Measurements from ENCODE around the gene SNX15.
A peak's percentile ranks its signal among the peaks of the same experiment; 100 is the strongest.
"Not testable (repeated sequence)": the region's sequence is repeated elsewhere in the genome, so short reads cannot be mapped to it uniquely, and the experiment has no call there.

SNX15 gene

DNA sequence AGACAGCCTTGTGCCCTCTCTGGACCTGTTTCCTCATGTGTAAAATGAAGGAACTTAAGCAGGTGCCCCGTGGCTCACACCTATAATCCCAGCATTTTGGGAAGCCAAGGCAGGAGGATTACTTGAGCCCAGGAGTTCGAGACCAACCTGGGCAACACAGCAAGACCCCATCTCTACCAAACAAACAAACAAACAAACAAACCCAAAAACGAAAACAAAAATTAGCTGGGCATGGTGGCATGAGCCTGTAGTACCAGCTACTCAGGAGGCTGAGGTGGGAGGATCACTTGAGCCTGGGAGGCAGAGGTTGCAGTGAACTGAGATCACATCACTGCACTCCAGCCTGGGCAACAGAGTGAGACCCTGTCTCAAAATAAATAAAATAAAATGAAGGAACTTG lies 23.3 kb upstream of the SNX15 start:
- H3K9me3 ChIP-seq (ENCODE audit: control insufficient read depth, insufficient read depth, low read length); H3K9ac ChIP-seq (ENCODE audit: low read depth, low read length): not testable (repeated sequence)

DNA sequence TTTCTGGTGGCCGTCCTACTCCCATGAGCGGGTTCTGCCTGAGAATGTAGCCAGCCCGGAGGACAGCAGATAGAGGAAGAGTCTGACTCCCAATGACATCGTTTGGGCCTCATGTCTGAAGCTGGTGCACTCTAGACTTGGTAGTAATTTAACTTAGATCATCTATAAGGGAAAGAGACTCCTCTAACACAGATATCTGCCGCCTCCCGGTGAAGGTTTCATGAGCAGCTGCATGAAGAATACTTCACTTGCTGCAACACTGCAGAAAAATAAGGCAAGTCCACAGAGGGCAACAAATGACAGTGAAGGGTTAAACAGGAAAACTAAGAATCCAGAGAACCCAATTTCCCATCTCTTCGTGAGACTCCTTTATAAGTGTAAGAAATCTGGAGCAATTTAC lies 19.2 kb upstream of the SNX15 start:
- H3K36me3 ChIP-seq (ENCODE audit: insufficient read depth, low read length), result no peaks in the 10 kb centered on the region
- no peak overlapping the region for H3K9ac ChIP-seq (ENCODE audit: low read depth, low read length)

More for the DNA sequence above, 23.3 kb upstream of the SNX15 start:
- not testable (repeated sequence) for H3K4me1 ChIP-seq (ENCODE audit: insufficient read depth, low read length); H3K36me3 ChIP-seq (ENCODE audit: insufficient read depth, low read length)

DNA sequence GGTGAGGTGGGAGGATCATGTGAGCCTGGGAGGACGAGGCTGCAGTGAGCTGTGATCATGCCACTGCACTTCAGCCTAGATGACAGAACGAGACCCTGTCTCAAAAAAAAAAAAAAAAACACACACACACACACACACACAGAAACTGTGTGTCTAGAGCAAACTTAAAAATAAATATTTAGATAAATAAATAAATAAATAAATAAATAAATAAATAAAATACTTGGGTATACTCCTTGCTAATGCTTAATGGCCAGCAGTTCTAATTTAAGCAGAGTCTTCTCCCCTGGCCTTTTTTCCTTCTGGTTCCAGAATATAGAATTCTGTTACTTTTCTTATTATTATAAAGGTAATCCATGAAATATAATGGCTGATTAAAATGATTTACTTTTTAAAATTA lies 18.4 kb upstream of the SNX15 start:
- Histone ChIP-seq H3K4me1 (ENCODE audit: insufficient read depth, low read length) (no peaks in the 10 kb centered on the region; the same call in 1 of the 2 replicates), H3K36me3 (ENCODE audit: insufficient read depth, low read length) (no peaks in the 10 kb centered on the region), H3K9ac (ENCODE audit: low read depth, low read length) (no peak overlapping the region), H3K9me3 (ENCODE audit: control insufficient read depth, insufficient read depth, low read length) (no peaks in the 10 kb centered on the region)

More for the DNA sequence above, 19.2 kb upstream of the SNX15 start:
- H3K4me1 ChIP-seq (ENCODE audit: insufficient read depth, low read length), result no peaks in the 10 kb centered on the region; the same call in 1 of the 2 replicates
- H3K9me3 ChIP-seq (ENCODE audit: control insufficient read depth, insufficient read depth, low read length), result no peaks in the 10 kb centered on the region

- Histone ChIP-seq H3K36me3 (ENCODE audit: insufficient read depth, low read length) (no peaks in the 10 kb centered on the region), H3K4me1 (ENCODE audit: insufficient read depth, low read length) (no peaks in the 10 kb centered on the region), H3K9ac (ENCODE audit: low read depth, low read length) (peak overlapping the region; percentile 46), H3K9me3 (ENCODE audit: control insufficient read depth, insufficient read depth, low read length) (no peaks in the 10 kb centered on the region)
Observed at GRCh38 chr11:65013130-65013887, 13.9 kb upstream of the SNX15 start.

DNA sequence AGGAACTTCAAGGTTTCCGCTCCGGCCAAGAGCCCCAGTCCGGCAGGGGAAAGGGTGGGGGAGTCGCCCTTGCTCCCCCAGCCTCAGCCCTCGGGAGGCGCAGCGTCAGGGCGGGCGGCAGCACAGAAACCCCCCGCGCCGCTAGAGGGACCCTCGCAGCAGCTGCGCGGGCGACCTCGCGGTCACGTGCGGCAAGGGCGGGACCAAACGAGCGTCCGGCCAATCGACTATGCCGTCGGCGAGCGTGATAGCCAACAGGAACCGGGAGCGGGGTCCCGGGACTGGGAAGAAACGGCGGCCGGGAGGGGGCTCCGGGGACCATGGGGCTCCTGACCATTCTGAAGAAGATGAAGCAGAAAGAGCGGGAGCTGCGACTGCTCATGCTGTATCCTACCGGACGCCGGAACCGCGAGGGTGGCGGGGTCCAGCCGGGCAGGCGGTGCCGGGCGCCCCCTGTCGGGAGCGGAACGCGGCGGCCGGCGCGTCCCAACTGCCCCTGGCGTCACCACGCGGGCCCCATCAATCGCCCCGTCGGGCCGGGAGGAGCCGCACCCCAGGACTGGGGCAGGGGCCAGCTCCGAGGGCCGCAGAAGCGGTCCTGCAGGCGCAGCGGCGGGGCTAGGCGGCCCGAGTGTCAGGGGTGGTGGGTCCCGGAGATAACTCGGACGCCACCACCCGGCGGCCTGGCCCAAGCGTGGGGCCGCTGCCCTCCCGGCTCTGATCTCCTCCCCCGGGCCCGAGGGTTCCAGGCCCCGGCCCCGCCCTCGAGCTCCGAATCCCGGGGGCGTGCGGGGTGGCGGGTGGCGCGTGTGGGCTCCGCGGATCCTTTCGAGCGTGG lies 13.1 kb upstream of the SNX15 start, which contains the start of gene ARL2:
TSS of gene ARL2 (plus strand) at position 273 of the 838 bp plus-strand sequence. CDS start at position 321, 48 bp downstream.
- H3K4me1 ChIP-seq (ENCODE audit: insufficient read depth, low read length), result no peaks in the 10 kb centered on the region
- no peaks in the 10 kb centered on the region for H3K36me3 ChIP-seq (ENCODE audit: insufficient read depth, low read length)
- no peaks in the 10 kb centered on the region for H3K9me3 ChIP-seq (ENCODE audit: control insufficient read depth, insufficient read depth, low read length)
- peak within 1 kb of the TSS; percentile 46 for H3K9ac ChIP-seq (ENCODE audit: low read depth, low read length)

DNA sequence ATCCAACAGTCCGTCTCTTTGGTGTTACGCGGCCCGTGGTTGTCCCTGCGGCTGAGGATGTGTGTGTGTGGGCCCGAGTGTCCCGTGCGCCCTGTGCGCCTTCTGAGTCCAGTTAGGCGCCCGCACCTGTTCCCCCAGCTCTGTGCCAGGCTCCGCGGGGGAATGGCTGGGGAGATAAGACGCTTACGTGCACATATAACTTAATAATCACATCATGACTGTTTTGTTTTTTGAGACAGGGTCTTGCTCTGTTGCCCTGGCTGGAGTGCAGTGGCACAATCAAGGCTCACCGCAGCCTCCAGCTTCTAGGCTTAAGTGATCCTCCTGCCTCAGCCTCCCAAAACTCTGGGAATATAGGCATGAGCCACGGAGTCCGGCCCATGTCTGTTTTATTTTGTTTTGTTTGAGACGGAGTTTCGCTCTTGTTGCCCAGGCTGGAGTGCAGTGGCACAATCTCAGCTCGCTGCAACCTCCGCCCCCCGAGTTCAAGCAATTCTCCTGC lies 12.5 kb upstream of the SNX15 start:
- H3K9me3 ChIP-seq (ENCODE audit: control insufficient read depth, insufficient read depth, low read length), result no peaks in the 10 kb centered on the region
- H3K4me1 ChIP-seq (ENCODE audit: insufficient read depth, low read length), result no peaks in the 10 kb centered on the region
- H3K9ac ChIP-seq (ENCODE audit: low read depth, low read length), result peak overlapping the region; percentile 46
- H3K36me3 ChIP-seq (ENCODE audit: insufficient read depth, low read length), result no peaks in the 10 kb centered on the region

GRCh38 chr11:65016705-65017104 lies 10.5 kb upstream of the SNX15 start:
- Histone ChIP-seq H3K4me1 (ENCODE audit: insufficient read depth, low read length) (no peaks in the 10 kb centered on the region), H3K9ac (ENCODE audit: low read depth, low read length) (no peak overlapping the region), H3K36me3 (ENCODE audit: insufficient read depth, low read length) (no peaks in the 10 kb centered on the region; the same call in 1 of the 2 replicates), H3K9me3 (ENCODE audit: control insufficient read depth, insufficient read depth, low read length) (no peaks in the 10 kb centered on the region)

- Histone ChIP-seq H3K36me3 (ENCODE audit: insufficient read depth, low read length) (no peaks in the 10 kb centered on the region; the same call in 1 of the 2 replicates), H3K4me1 (ENCODE audit: insufficient read depth, low read length) (no peaks in the 10 kb centered on the region), H3K9ac (ENCODE audit: low read depth, low read length) (no peak overlapping the region), H3K9me3 (ENCODE audit: control insufficient read depth, insufficient read depth, low read length) (no peaks in the 10 kb centered on the region)
Observed at GRCh38 chr11:65017937-65018336, 9.3 kb upstream of the SNX15 start.

GRCh38 chr11:65019824-65020223 lies 7.4 kb upstream of the SNX15 start:
- Histone ChIP-seq H3K9ac (ENCODE audit: low read depth, low read length) (no peak overlapping the region), H3K36me3 (ENCODE audit: insufficient read depth, low read length) (no peaks in the 10 kb centered on the region; the same call in 1 of the 2 replicates)

GRCh38 chr11:65021003-65021402 lies 6.2 kb upstream of the SNX15 start:
- no peaks in the 10 kb centered on the region for H3K4me1 ChIP-seq (ENCODE audit: insufficient read depth, low read length)
- no peaks in the 10 kb centered on the region for H3K9me3 ChIP-seq (ENCODE audit: control insufficient read depth, insufficient read depth, low read length)
- no peaks in the 10 kb centered on the region; the same call in 1 of the 2 replicates for H3K36me3 ChIP-seq (ENCODE audit: insufficient read depth, low read length)
- H3K9ac ChIP-seq (ENCODE audit: low read depth, low read length), result no peak overlapping the region

More at GRCh38 chr11:65019824-65020223, 7.4 kb upstream of the SNX15 start:
- Histone ChIP-seq H3K4me1 (ENCODE audit: insufficient read depth, low read length) (no peaks in the 10 kb centered on the region), H3K9me3 (ENCODE audit: control insufficient read depth, insufficient read depth, low read length) (no peaks in the 10 kb centered on the region)

DNA sequence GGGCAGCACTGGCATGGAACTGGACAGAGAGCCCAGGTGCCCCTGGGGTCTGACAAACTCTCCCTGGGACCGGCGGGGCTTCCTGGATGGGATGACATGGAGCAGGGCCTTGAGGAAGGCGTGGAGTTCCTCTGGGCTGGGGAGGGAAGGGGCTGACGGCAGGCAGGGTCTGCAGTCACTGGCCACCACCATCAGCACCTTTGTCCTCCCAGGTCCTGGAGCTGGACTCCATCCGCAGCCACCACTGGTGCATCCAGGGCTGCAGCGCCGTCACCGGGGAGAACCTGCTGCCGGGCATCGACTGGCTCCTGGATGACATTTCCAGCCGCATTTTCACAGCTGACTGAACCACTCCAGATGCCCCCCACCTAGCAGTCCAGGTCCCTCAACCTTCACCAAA lies 5.7 kb upstream of the SNX15 start:
- Histone ChIP-seq H3K9me3 (ENCODE audit: control insufficient read depth, insufficient read depth, low read length) (no peaks in the 10 kb centered on the region), H3K4me1 (ENCODE audit: insufficient read depth, low read length) (no peaks in the 10 kb centered on the region), H3K9ac (ENCODE audit: low read depth, low read length) (no peak overlapping the region), H3K36me3 (ENCODE audit: insufficient read depth, low read length) (no peaks in the 10 kb centered on the region; the same call in 1 of the 2 replicates)

GRCh38 chr11:65023502-65023901 lies 3.7 kb upstream of the SNX15 start:
- not testable (repeated sequence) for H3K4me1 ChIP-seq (ENCODE audit: insufficient read depth, low read length); H3K9me3 ChIP-seq (ENCODE audit: control insufficient read depth, insufficient read depth, low read length); H3K9ac ChIP-seq (ENCODE audit: low read depth, low read length); H3K36me3 ChIP-seq (ENCODE audit: insufficient read depth, low read length)

DNA sequence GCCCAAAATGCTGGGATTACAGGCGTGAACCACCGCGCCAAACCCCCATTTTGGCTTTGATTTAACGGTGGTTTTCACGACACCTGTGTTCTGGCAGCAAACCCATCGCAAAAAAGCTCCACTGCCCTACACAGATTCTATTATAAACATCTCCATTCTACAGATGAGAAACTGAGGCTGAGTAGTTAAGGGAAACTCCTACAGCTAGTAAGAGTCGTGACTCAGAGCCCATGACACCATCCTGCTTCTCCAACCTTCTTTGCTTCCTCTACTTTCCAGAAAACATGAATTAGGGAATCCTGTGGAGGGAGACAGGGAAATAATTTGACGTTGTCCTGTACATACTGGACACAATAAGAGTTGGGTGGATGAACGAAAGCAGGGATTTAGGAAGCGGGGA lies 429 bp upstream of the SNX15 start:
- no peaks in the 10 kb centered on the region for H3K36me3 ChIP-seq (ENCODE audit: insufficient read depth, low read length)
- H3K4me1 ChIP-seq (ENCODE audit: insufficient read depth, low read length), result peaks cover 4% of the 10 kb centered on the region; the same call in 1 of the 2 replicates
- peak overlapping the region; percentile 55; the same call in 1 of the 2 replicates for H3K9ac ChIP-seq (ENCODE audit: low read depth, low read length)
- H3K9me3 ChIP-seq (ENCODE audit: control insufficient read depth, insufficient read depth, low read length), result no peaks in the 10 kb centered on the region

GRCh38 chr11:65032216-65032615 lies 5.0 kb downstream of the SNX15 start:
- no peak overlapping the region for H3K9ac ChIP-seq (ENCODE audit: low read depth, low read length)
- no peaks in the 10 kb centered on the region; the same call in 1 of the 2 replicates for H3K36me3 ChIP-seq (ENCODE audit: insufficient read depth, low read length)
- H3K4me1 ChIP-seq (ENCODE audit: insufficient read depth, low read length), result peaks cover 4% of the 10 kb centered on the region; the same call in 1 of the 2 replicates
- H3K9me3 ChIP-seq (ENCODE audit: control insufficient read depth, insufficient read depth, low read length), result no peaks in the 10 kb centered on the region
